ENCODE measurements around the gene PTPRD.

PTPRD gene

GRCh38 chr9:10059044-10059443, 553.8 kb downstream of the PTPRD start:
- Histone ChIP-seq H3K4me2 (ENCODE audit: low read depth, low read length, poor library complexity, severe bottlenecking) (no peak overlapping the region), H3F3A (ENCODE audit: insufficient read depth) (no peaks in the 10 kb centered on the region), H3K9me2 (replicated peaks; ENCODE audit: insufficient read depth, low read length) (no peaks in the 10 kb centered on the region), H3K27me3 (ENCODE audit: low read length) (no peaks in the 10 kb centered on the region), H3K4me3 (ENCODE audit: insufficient read depth, low read length, poor library complexity, severe bottlenecking) (no peak overlapping the region), H2AFZ (ENCODE audit: low read depth, low read length, severe bottlenecking) (no peak overlapping the region), H3K9ac (ENCODE audit: low read length) (no peak overlapping the region), H4K20me1 (ENCODE audit: low read depth, low read length) (no peaks in the 10 kb centered on the region), H3K9me3 (ENCODE audit: insufficient read depth, low read length) (no peaks in the 10 kb centered on the region), H3K27ac (ENCODE audit: low read depth, low read length) (no peak overlapping the region), H3K79me2 (ENCODE audit: insufficient read depth, low read length) (no peaks in the 10 kb centered on the region), H3K36me3 (ENCODE audit: low read length) (no peaks in the 10 kb centered on the region)
- TF ChIP-seq EZH2phosphoT487 (conservative IDR thresholded peaks at IDR 0.05; ENCODE audit: low read length), result no peak
- TF ChIP-seq CTCF (IDR thresholded peaks at IDR 0.05; ENCODE audit: insufficient read depth, low read length, poor library complexity, severe bottlenecking), result no peak

- H3K9me3 ChIP-seq (ENCODE audit: insufficient read depth, low read length), result no peaks in the 10 kb centered on the region
- H3K79me2 ChIP-seq (ENCODE audit: insufficient read depth, low read length), result no peaks in the 10 kb centered on the region
- H3K27ac ChIP-seq (ENCODE audit: low read depth, low read length), result no peak overlapping the region
- H3K9me2 ChIP-seq (replicated peaks; ENCODE audit: insufficient read depth, low read length), result no peaks in the 10 kb centered on the region
- H2AFZ ChIP-seq (ENCODE audit: low read depth, low read length, severe bottlenecking), result no peak overlapping the region
- no peaks in the 10 kb centered on the region for H3F3A ChIP-seq (ENCODE audit: insufficient read depth)
- TF ChIP-seq CTCF (IDR thresholded peaks at IDR 0.05; ENCODE audit: insufficient read depth, low read length, poor library complexity, severe bottlenecking), result no peak
- TF ChIP-seq EZH2phosphoT487 (conservative IDR thresholded peaks at IDR 0.05; ENCODE audit: low read length), result no peak
- no peak overlapping the region for H3K9ac ChIP-seq (ENCODE audit: low read length)
- no peak overlapping the region for H3K4me2 ChIP-seq (ENCODE audit: low read depth, low read length, poor library complexity, severe bottlenecking)
- H3K4me3 ChIP-seq (ENCODE audit: insufficient read depth, low read length, poor library complexity, severe bottlenecking), result no peak overlapping the region
- no peaks in the 10 kb centered on the region for H3K27me3 ChIP-seq (ENCODE audit: low read length)
- no peaks in the 10 kb centered on the region for H4K20me1 ChIP-seq (ENCODE audit: low read depth, low read length)
- H3K36me3 ChIP-seq (ENCODE audit: low read length), result no peaks in the 10 kb centered on the region
Observed at GRCh38 chr9:10055886-10056395, 556.9 kb downstream of the PTPRD start.

- Histone ChIP-seq H3K79me2 (ENCODE audit: insufficient read depth, low read length) (no peaks in the 10 kb centered on the region), H3K36me3 (ENCODE audit: low read length) (no peaks in the 10 kb centered on the region), H3K4me2 (ENCODE audit: low read depth, low read length, poor library complexity, severe bottlenecking) (no peak overlapping the region), H3K27ac (ENCODE audit: low read depth, low read length) (no peak overlapping the region), H3K4me3 (ENCODE audit: insufficient read depth, low read length, poor library complexity, severe bottlenecking) (no peak overlapping the region), H3K9me3 (ENCODE audit: insufficient read depth, low read length) (no peaks in the 10 kb centered on the region), H2AFZ (ENCODE audit: low read depth, low read length, severe bottlenecking) (no peak overlapping the region), H3F3A (ENCODE audit: insufficient read depth) (no peaks in the 10 kb centered on the region), H3K9ac (ENCODE audit: low read length) (no peak overlapping the region), H3K9me2 (replicated peaks; ENCODE audit: insufficient read depth, low read length) (no peaks in the 10 kb centered on the region), H3K27me3 (ENCODE audit: low read length) (no peaks in the 10 kb centered on the region), H4K20me1 (ENCODE audit: low read depth, low read length) (no peaks in the 10 kb centered on the region)
- TF ChIP-seq CTCF (IDR thresholded peaks at IDR 0.05; ENCODE audit: insufficient read depth, low read length, poor library complexity, severe bottlenecking) (no peak), EZH2phosphoT487 (conservative IDR thresholded peaks at IDR 0.05; ENCODE audit: low read length) (no peak)
Observed at GRCh38 chr9:10054456-10054855, 558.3 kb downstream of the PTPRD start.
